DOHH2 (cell line): Measurements from ENCODE around the gene TPRG1L.

Experiments
- EZH2phosphoT487 ChIP-seq: fragments of 200-600 bp; sonication (generic); IDR thresholded peaks from 2 replicates; pipeline ENCODE4 v1.6.1; 2017; ENCODE audit warnings: borderline replicate concordance, mild to moderate bottlenecking, antibody characterized with exemption, low read length, moderate library complexity, mixed read lengths
- TF ChIP-seq, protein P1 (sequence below): fragments of 200-600 bp; sonication (generic); IDR thresholded peaks from one replicate; pipeline ENCODE4 v1.5.1; 2014; ENCODE audit warnings: antibody characterized with exemption, mild to moderate bottlenecking, low read depth, low read length; ENCODE audit not compliant: poor library complexity, severe bottlenecking

DNA sequence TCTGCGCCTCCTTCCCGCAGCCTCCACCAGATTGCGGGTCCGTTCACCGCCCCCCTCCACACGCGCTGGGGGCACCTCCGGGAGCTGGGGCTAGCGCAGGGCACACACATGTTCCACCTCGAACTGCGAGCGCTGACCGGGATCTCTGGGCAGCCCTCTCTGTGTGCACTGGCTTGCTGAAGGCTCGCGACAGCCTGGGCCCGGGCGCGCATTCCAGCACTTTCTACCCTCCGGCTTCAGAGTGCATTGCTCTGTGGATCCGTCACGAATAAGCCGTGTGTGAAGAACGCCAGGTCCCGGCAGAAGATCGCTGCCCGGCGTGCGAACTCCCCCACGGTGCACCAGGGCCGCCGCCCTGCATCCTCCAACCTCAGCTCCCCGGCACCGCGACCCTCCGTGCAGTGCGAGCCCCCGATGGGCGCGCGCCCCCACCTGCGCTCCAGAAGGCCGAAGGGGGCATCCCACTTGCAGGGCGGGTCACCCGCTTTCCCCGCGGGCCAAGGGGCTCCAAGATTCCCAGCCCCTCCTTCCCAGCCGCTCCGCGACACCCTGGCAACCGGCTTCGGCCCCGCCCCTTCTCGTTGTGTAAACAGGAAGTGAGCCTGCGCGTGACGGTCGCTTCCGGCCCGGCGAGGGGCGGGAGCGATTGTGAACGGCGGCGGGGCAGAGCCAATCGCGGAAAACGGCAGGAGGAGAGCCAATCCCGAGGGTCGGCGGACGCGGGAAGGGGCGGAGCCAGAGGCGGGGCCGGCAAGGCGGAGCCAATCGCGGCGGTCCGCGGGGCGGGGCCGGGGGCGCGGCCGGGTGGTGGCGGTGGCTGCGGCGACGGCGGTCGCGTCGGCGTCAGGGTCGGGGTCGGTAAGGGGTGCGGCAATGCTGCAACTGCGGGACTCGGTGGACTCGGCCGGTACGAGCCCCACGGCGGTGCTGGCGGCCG lies at the start of gene TPRG1L:
- TF ChIP-seq, protein P1, sequence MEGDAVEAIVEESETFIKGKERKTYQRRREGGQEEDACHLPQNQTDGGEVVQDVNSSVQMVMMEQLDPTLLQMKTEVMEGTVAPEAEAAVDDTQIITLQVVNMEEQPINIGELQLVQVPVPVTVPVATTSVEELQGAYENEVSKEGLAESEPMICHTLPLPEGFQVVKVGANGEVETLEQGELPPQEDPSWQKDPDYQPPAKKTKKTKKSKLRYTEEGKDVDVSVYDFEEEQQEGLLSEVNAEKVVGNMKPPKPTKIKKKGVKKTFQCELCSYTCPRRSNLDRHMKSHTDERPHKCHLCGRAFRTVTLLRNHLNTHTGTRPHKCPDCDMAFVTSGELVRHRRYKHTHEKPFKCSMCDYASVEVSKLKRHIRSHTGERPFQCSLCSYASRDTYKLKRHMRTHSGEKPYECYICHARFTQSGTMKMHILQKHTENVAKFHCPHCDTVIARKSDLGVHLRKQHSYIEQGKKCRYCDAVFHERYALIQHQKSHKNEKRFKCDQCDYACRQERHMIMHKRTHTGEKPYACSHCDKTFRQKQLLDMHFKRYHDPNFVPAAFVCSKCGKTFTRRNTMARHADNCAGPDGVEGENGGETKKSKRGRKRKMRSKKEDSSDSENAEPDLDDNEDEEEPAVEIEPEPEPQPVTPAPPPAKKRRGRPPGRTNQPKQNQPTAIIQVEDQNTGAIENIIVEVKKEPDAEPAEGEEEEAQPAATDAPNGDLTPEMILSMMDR, result no peak
- no peak for TF ChIP-seq EZH2phosphoT487
